8988T (cell line): ENCODE results near the gene DEK.
"Not testable (repeated sequence)": the region's sequence is repeated elsewhere in the genome, so short reads cannot be mapped to it uniquely, and the experiment has no call there.

Experiments used
- DNase-seq: peaks from one replicate; pipeline ENCODE4 v3.0.0; 2011

Gene DEK

GRCh38 chr6:18192026-18192425 is 72.3 kb downstream of the DEK start:
- no peak for DNase-seq

GRCh38 chr6:18189196-18189595 is 75.1 kb downstream of the DEK start:
- no peak for DNase-seq

GRCh38 chr6:18187701-18188100 is 76.6 kb downstream of the DEK start:
- no peak for DNase-seq

- no peak for DNase-seq
These were observed 77.6 kb downstream of the DEK start for GRCh38 chr6:18186540-18187250.

GRCh38 chr6:18186033-18186432 is 78.3 kb downstream of the DEK start:
- no peak for DNase-seq

- no peak for DNase-seq
These were observed 78.7 kb downstream of the DEK start for GRCh38 chr6:18185624-18186023.

- no peak for DNase-seq
These were observed 80.6 kb downstream of the DEK start for GRCh38 chr6:18183766-18184165.

- DNase-seq: no peak
These were observed 81.8 kb downstream of the DEK start for GRCh38 chr6:18182568-18182967.

- DNase-seq: no peak
These were observed 84.5 kb downstream of the DEK start for GRCh38 chr6:18179770-18180356.

- DNase-seq: no peak
These were observed 85.2 kb downstream of the DEK start for GRCh38 chr6:18178960-18179615.

GRCh38 chr6:18177286-18177965 is 86.9 kb downstream of the DEK start:
- DNase-seq: no peak

GRCh38 chr6:18176198-18176597 is 88.1 kb downstream of the DEK start:
- not testable (repeated sequence) for DNase-seq
